ENCODE measurements around the gene ANKHD1.
A peak's percentile ranks its signal among the peaks of the same experiment; 100 is the strongest.
"Not testable (repeated sequence)": the region's sequence is repeated elsewhere in the genome, so short reads cannot be mapped to it uniquely, and the experiment has no call there.

ANKHD1 gene

DNA sequence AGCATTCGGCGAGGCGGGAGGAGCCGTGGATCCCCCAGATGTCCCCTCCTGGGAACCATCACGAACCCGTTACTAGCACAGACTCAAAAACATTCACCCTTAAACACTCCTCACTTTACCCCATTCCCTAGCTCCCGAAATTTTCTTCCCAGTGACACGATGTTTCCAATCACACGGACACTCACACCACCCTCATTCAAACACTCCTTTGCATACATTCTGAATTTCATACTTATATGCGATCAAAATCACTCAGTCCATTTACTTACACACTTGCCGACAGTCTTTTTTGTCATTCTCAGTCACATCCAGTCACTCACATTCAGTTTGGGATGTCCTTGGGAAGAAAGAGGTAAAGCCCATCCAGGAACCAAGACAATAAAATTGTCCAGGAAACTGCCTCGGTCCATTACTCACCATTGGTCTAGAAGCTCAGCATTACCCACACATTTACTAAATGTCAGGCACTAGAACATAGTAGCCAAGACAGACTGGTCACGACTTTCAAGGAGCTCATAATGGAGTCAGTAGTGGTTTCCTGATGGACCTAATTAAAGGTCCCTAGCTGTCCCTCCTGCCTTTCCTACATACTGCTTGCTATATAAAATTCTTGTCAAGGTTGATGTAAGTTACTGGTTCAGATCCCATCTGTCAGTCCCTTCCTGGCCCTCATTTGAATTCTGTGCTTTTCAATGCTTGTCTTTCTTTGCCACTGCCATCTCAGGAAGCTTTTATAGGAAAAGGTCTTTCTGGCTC, 163.6 kb downstream of the ANKHD1 start:
- DNase-seq = no peak

GRCh38 chr5:140565780-140566095, 164.1 kb downstream of the ANKHD1 start:
- DNase-seq = no peak

DNA sequence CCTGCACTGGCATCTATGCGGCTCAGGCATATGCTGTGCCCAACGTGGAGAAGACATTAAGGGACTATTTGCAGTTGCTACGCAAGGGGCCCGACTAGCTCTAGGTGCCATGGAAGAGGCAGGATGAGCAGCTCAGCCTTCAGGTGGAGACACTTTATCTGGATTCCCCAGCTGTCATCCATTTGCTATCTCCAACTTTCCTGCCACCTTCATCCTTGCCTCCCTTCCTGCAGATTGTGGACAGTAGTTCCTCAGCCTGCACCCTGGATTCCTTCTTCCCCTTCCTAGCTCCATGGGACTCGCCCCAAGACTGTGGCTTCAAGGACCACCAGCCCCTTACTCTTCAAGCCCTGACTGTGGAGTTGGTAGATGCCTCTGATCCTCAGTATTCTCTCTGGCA, 165.0 kb downstream of the ANKHD1 start:
- DNase-seq = no peak

DNA sequence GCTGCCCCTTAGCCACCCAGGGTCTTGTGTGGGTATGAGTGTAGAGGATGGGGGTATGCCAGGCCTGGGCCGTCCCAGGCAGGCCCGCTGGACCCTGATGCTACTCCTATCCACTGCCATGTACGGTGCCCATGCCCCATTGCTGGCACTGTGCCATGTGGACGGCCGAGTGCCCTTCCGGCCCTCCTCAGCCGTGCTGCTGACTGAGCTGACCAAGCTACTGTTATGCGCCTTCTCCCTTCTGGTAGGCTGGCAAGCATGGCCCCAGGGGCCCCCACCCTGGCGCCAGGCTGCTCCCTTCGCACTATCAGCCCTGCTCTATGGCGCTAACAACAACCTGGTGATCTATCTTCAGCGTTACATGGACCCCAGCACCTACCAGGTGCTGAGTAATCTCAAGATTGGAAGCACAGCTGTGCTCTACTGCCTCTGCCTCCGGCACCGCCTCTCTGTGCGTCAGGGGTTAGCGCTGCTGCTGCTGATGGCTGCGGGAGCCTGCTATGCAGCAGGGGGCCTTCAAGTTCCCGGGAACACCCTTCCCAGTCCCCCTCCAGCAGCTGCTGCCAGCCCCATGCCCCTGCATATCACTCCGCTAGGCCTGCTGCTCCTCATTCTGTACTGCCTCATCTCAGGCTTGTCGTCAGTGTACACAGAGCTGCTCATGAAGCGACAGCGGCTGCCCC, 165.6 kb downstream of the ANKHD1 start:
- no peak for DNase-seq

DNA sequence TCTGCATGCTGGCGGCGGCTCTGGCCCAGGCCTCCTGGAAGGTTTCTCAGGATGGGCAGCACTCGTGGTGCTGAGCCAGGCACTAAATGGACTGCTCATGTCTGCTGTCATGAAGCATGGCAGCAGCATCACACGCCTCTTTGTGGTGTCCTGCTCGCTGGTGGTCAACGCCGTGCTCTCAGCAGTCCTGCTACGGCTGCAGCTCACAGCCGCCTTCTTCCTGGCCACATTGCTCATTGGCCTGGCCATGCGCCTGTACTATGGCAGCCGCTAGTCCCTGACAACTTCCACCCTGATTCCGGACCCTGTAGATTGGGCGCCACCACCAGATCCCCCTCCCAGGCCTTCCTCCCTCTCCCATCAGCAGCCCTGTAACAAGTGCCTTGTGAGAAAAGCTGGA, 166.2 kb downstream of the ANKHD1 start:
- DNase-seq = no peak

DNA sequence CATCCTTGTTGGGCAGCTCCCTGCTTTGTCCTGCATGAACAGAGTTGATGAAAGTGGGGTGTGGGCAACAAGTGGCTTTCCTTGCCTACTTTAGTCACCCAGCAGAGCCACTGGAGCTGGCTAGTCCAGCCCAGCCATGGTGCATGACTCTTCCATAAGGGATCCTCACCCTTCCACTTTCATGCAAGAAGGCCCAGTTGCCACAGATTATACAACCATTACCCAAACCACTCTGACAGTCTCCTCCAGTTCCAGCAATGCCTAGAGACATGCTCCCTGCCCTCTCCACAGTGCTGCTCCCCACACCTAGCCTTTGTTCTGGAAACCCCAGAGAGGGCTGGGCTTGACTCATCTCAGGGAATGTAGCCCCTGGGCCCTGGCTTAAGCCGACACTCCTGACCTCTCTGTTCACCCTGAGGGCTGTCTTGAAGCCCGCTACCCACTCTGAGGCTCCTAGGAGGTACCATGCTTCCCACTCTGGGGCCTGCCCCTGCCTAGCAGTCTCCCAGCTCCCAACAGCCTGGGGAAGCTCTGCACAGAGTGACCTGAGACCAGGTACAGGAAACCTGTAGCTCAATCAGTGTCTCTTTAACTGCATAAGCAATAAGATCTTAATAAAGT, 166.9 kb downstream of the ANKHD1 start:
- no peak for DNase-seq

DNA sequence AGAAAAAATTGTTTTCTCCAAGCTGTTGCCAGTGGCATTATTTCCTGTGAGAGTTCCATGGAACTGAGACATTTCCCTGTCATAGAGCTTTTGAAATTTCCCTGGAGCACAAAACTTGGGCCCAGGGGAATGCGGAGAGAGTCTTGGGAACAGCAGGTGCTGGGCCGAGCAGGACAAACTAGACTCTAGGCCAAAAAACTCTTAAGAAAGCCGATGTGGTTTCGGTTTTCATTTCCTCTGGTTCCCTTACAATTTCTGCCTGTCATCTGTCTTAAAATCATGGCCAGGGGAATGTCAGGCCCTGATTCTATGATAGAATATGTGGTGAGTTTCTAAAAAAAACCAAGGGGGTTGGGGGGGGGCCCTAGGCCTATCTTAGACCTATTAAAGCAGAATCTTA, 167.6 kb downstream of the ANKHD1 start:
- DNase-seq = no peak

DNA sequence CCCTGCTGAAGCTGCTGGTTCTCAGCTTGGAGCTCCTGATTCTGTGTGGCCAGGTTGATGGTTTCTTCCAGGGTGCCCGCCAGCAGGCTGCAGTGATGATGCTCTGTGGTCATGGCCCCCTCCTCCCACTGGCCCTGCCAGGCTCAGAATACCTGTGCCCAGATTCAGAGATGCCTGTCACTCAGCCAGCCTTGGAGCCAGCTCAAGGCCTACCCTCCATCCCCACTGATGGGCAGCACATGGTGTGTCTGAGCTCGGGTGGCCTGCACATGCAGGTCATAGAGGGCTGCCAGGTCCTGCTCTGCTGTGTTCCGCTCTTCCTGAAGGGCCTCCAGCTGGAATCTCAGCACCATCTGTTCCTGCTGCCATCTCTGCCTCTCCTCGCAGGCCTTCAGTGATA, 168.4 kb downstream of the ANKHD1 start:
- DNase-seq = peak; percentile 30 to 72

DNA sequence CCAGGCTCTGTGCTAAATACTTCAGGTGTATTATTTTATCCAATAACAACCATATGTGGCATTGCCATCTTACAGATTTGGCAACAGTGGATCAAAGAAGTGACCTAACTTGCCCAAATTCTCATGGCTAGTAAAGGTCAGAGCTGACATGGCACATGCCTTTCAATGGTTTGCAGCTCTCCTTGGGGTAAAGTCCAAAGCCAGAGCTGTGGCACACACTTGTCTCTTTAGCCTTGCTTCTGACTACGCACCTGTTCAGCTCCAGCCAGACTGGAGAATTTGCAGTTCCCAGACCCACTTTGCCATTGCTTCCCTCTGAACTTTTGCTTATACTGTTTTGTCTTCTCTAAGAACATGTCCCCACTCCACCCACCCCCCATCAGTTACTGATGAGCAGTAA, 168.9 kb downstream of the ANKHD1 start:
- no peak for DNase-seq

DNA sequence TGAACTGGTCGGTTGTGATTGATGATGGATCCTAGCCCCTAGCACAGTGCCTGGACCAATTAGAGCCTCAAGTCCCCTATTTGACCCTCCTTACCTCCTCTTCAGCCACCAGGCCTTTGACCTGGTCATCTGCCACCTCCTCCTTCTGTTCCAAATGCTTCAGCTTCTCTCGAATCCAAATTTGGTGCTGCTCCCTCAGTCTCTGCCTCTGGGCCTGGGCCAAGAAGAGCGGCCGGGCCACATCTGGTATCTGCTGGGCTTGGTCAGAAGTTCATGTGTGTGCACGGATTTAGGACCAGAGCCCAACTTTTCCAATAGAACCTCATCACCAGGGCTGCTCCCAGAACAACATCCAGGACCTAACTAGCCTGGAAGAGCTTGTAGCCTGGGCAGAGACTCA, 169.5 kb downstream of the ANKHD1 start:
- DNase-seq = no peak

DNA sequence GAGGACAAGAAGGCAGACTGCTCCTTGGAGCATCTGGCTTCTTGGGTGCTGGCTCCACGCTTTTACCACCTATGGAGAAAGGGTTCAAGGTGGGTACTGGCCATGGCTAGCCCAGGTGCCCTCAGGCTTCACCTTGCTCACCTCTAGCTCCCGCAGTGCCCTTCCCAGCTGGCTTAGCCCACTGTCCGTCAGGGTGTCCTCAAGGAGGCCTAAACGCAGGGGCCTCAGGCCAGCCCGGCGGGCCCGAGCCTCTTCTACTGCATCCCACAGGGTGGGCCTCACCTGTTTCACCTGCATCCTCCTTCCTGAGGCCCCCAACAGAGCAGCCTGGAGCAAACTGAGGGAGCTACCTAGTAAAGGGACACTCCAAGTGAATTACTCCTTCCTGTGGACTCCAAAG, 172.1 kb downstream of the ANKHD1 start:
- DNase-seq = no peak

- DNase-seq = no peak
Observed at GRCh38 chr5:140574165-140574564, 172.5 kb downstream of the ANKHD1 start.

GRCh38 chr5:140575309-140575708, 173.7 kb downstream of the ANKHD1 start:
- DNase-seq = no peak

GRCh38 chr5:140576776-140577201, 175.2 kb downstream of the ANKHD1 start:
- no peak for DNase-seq

- DNase-seq = not testable (repeated sequence)
Observed at GRCh38 chr5:140579188-140579747, 177.6 kb downstream of the ANKHD1 start.

GRCh38 chr5:140587495-140587894, 185.9 kb downstream of the ANKHD1 start:
- no peak for DNase-seq

GRCh38 chr5:140588311-140589070, 186.9 kb downstream of the ANKHD1 start:
- DNase-seq = no peak
